ENCODE results near the gene DNAJB11.

DNA sequence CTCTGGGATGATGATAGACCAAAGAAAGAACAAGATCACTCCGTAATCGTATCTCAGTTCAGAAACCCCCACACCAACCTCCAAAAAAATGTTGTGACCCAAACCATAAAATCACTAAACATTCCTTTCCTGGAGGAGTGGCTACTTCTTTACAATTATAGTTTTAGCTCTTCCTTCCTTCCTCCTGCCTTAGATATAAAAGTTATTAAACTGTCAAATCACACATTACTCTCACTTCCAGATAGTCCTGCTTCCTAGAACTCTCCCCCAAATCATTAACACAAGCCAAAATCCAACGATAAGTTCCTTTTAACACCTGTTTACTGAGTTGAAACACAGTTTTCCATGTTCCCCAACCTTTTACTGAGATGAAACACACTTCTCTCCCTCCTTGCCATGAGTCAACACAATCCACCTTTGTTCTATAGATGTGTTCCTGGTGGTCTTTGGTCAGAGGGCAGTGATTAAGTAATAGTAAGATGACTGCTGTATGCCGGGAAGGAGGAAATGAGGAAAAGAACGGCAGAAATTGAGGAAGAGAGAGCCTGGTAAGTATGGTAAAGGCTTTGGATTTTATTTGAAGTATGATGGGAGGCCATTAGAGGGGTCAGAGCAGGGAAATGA is 18.0 kb upstream of the DNAJB11 start:
- TF ChIP-seq POLR2A (IDR thresholded peaks at IDR 0.05): no peak
- TF ChIP-seq, protein P1, sequence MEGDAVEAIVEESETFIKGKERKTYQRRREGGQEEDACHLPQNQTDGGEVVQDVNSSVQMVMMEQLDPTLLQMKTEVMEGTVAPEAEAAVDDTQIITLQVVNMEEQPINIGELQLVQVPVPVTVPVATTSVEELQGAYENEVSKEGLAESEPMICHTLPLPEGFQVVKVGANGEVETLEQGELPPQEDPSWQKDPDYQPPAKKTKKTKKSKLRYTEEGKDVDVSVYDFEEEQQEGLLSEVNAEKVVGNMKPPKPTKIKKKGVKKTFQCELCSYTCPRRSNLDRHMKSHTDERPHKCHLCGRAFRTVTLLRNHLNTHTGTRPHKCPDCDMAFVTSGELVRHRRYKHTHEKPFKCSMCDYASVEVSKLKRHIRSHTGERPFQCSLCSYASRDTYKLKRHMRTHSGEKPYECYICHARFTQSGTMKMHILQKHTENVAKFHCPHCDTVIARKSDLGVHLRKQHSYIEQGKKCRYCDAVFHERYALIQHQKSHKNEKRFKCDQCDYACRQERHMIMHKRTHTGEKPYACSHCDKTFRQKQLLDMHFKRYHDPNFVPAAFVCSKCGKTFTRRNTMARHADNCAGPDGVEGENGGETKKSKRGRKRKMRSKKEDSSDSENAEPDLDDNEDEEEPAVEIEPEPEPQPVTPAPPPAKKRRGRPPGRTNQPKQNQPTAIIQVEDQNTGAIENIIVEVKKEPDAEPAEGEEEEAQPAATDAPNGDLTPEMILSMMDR (IDR thresholded peaks at IDR 0.05): no peak
